ACC112 (cell line): ENCODE data around the gene BFSP2.

Source experiments
- H2AFZ ChIP-seq: fragments of 200-600 bp; sonication (generic); one replicate; pipeline ENCODE4 v1.6.0; 2017; ENCODE audit warnings: antibody characterized with exemption, low read length; ENCODE audit not compliant: unreplicated experiment
- H3K27ac ChIP-seq: fragments of 200-600 bp; sonication (generic); 2 replicates; pipeline ENCODE4 v1.5.1; 2014; ENCODE audit warnings: low read depth, mild to moderate bottlenecking, antibody characterized with exemption, low read length, moderate library complexity
- H3K27me3 ChIP-seq: fragments of 200-600 bp; sonication (generic); 2 replicates; pipeline ENCODE4 v1.6.1; 2014; ENCODE audit warnings: mild to moderate bottlenecking, antibody characterized with exemption, low read length, moderate library complexity, mixed read lengths; ENCODE audit not compliant: insufficient read depth
- H3K36me3 ChIP-seq: fragments of 200-600 bp; sonication (generic); 2 replicates; pipeline ENCODE4 v1.6.1; 2016; ENCODE audit warnings: mild to moderate bottlenecking, antibody characterized with exemption, low read length, moderate library complexity, mixed read lengths; ENCODE audit not compliant: insufficient read depth
- H3K4me1 ChIP-seq: fragments of 200-600 bp; sonication (generic); one replicate; pipeline ENCODE4 v1.6.1; 2016; ENCODE audit warnings: low read length, mixed read lengths; ENCODE audit not compliant: insufficient read depth, unreplicated experiment, control insufficient read depth
- H3K4me3 ChIP-seq: fragments of 200-600 bp; sonication (generic); 2 replicates; pipeline ENCODE4 v1.5.1; 2014; ENCODE audit warnings: mild to moderate bottlenecking, low read depth, low read length
- H3K79me2 ChIP-seq: fragments of 200-600 bp; sonication (generic); one replicate; pipeline ENCODE4 v1.6.0; 2016; ENCODE audit warnings: low read length; ENCODE audit not compliant: control insufficient read depth, unreplicated experiment, insufficient read depth

BFSP2 gene

GRCh38 chr3:133455960-133456359 is 56.1 kb downstream of the BFSP2 start:
- Histone ChIP-seq H3K79me2 (no peaks in the 10 kb centered on the region), H2AFZ (no peak overlapping the region), H3K27ac (no peak overlapping the region), H3K27me3 (no peaks in the 10 kb centered on the region), H3K4me1 (peaks cover 3% of the 10 kb centered on the region), H3K4me3 (no peak overlapping the region), H3K36me3 (no peaks in the 10 kb centered on the region)

- peaks cover 3% of the 10 kb centered on the region for H3K4me1 ChIP-seq
- no peak overlapping the region for H3K27ac ChIP-seq
Observed at GRCh38 chr3:133457025-133457424, 57.2 kb downstream of the BFSP2 start.

GRCh38 chr3:133457465-133458067 is 57.7 kb downstream of the BFSP2 start:
- Histone ChIP-seq H3K36me3 (no peaks in the 10 kb centered on the region), H2AFZ (no peak overlapping the region), H3K27me3 (no peaks in the 10 kb centered on the region), H3K79me2 (no peaks in the 10 kb centered on the region), H3K4me1 (peaks cover 3% of the 10 kb centered on the region), H3K4me3 (no peak overlapping the region), H3K27ac (no peak overlapping the region)

More at GRCh38 chr3:133457025-133457424, 57.2 kb downstream of the BFSP2 start:
- no peaks in the 10 kb centered on the region for H3K36me3 ChIP-seq
- H2AFZ ChIP-seq = no peak overlapping the region
- H3K4me3 ChIP-seq = no peak overlapping the region
- no peaks in the 10 kb centered on the region for H3K79me2 ChIP-seq
- no peaks in the 10 kb centered on the region for H3K27me3 ChIP-seq

- no peak overlapping the region for H3K27ac ChIP-seq
- H3K27me3 ChIP-seq = no peaks in the 10 kb centered on the region
- H2AFZ ChIP-seq = no peak overlapping the region
- no peak overlapping the region for H3K4me3 ChIP-seq
- H3K79me2 ChIP-seq = no peaks in the 10 kb centered on the region
- H3K36me3 ChIP-seq = no peaks in the 10 kb centered on the region
- peaks cover 3% of the 10 kb centered on the region for H3K4me1 ChIP-seq
Observed at GRCh38 chr3:133459400-133459799, 59.5 kb downstream of the BFSP2 start.

GRCh38 chr3:133460809-133461208 is 61.0 kb downstream of the BFSP2 start:
- Histone ChIP-seq H3K79me2 (no peaks in the 10 kb centered on the region), H3K36me3 (no peaks in the 10 kb centered on the region), H3K4me3 (no peak overlapping the region), H3K27me3 (no peaks in the 10 kb centered on the region), H3K27ac (no peak overlapping the region), H2AFZ (no peak overlapping the region), H3K4me1 (peaks cover 3% of the 10 kb centered on the region)

- no peaks in the 10 kb centered on the region for H3K36me3 ChIP-seq
- H2AFZ ChIP-seq = no peak overlapping the region
- H3K27ac ChIP-seq = no peak overlapping the region
- no peak overlapping the region for H3K4me3 ChIP-seq
- no peaks in the 10 kb centered on the region for H3K79me2 ChIP-seq
- no peaks in the 10 kb centered on the region for H3K27me3 ChIP-seq
- H3K4me1 ChIP-seq = peaks cover 3% of the 10 kb centered on the region
Observed at GRCh38 chr3:133461291-133461690, 61.4 kb downstream of the BFSP2 start.

- no peak overlapping the region for H2AFZ ChIP-seq
- H3K4me1 ChIP-seq = peaks cover 10% of the 10 kb centered on the region
- H3K4me3 ChIP-seq = no peak overlapping the region
- H3K36me3 ChIP-seq = no peaks in the 10 kb centered on the region
- no peaks in the 10 kb centered on the region for H3K27me3 ChIP-seq
- H3K27ac ChIP-seq = no peak overlapping the region
- H3K79me2 ChIP-seq = no peaks in the 10 kb centered on the region
Observed at GRCh38 chr3:133463347-133463860, 63.5 kb downstream of the BFSP2 start.

GRCh38 chr3:133464573-133464972 is 64.7 kb downstream of the BFSP2 start:
- H3K4me3 ChIP-seq = no peak overlapping the region
- H3K79me2 ChIP-seq = no peaks in the 10 kb centered on the region
- H3K27me3 ChIP-seq = no peaks in the 10 kb centered on the region
- H3K4me1 ChIP-seq = peaks cover 19% of the 10 kb centered on the region
- H3K36me3 ChIP-seq = no peaks in the 10 kb centered on the region
- no peak overlapping the region for H2AFZ ChIP-seq
- no peak overlapping the region for H3K27ac ChIP-seq

GRCh38 chr3:133466531-133467386 is 66.9 kb downstream of the BFSP2 start:
- no peak overlapping the region for H3K4me3 ChIP-seq
- no peak overlapping the region for H2AFZ ChIP-seq

GRCh38 chr3:133467780-133468179 is 67.9 kb downstream of the BFSP2 start:
- H3K27me3 ChIP-seq = no peaks in the 10 kb centered on the region
- no peaks in the 10 kb centered on the region for H3K36me3 ChIP-seq
- H2AFZ ChIP-seq = peak overlapping the region; percentile 64

More at GRCh38 chr3:133466531-133467386, 66.9 kb downstream of the BFSP2 start:
- Histone ChIP-seq H3K4me1 (peaks cover 25% of the 10 kb centered on the region), H3K79me2 (no peaks in the 10 kb centered on the region), H3K27me3 (no peaks in the 10 kb centered on the region), H3K27ac (no peak overlapping the region), H3K36me3 (no peaks in the 10 kb centered on the region)

More at GRCh38 chr3:133467780-133468179, 67.9 kb downstream of the BFSP2 start:
- H3K4me3 ChIP-seq = no peak overlapping the region
- peaks cover 25% of the 10 kb centered on the region for H3K4me1 ChIP-seq
- no peaks in the 10 kb centered on the region for H3K79me2 ChIP-seq
- peak overlapping the region; percentile 26; the same call in 1 of the 2 replicates for H3K27ac ChIP-seq
